ENCODE data around the gene IMP3. TPM values are rescaled to one million over a fixed set of nuclear protein-coding genes. Genes with fewer than 3 reads are reported as not detected.

IMP3 gene
- total RNA-seq, 6 experiments from 2014 or later, result 37.7 to 192 (median 44.4) TPM

- no peaks in the 10 kb centered on the region for H3K36me3 ChIP-seq
- H3K4me3 ChIP-seq, result peak overlapping the region; percentile 65 to 94 (median 92)
- no peaks in the 10 kb centered on the region for H3K27me3 ChIP-seq
- intact Hi-C loops (cut with DNase I), result no loop called here
- 63% methylated on average over 3 of the region's 19 CpGs for WGBS (ENCODE audit: insufficient coverage, low coverage, low lambda C conversion rate, missing lambda C conversion rate)
- DNase-seq, result no peak
- no peaks in the 10 kb centered on the region for H3K9me3 ChIP-seq
- peak overlapping the region in 1 of 3 donors; percentile 85 for H3K27ac ChIP-seq
- H3K4me1 ChIP-seq, result peaks cover 0 to 41% (median 18%) of the 10 kb centered on the region in 4 donors
- no peak for ATAC-seq
- TF ChIP-seq CTCF (IDR thresholded peaks at IDR 0.05) (no peak), POLR2A (IDR thresholded peaks at IDR 0.05) (no peak)
These were observed 9.2 kb upstream of the IMP3 start for GRCh38 chr15:75649045-75649761.

GRCh38 chr15:75648156-75649000 lies 8.4 kb upstream of the IMP3 start:
- DNase-seq (peak in 2 of 3 donors; percentile 53 to 72), ATAC-seq (peak; percentile 13 to 44 (median 38))
- WGBS (ENCODE audit: insufficient coverage, low coverage, low lambda C conversion rate, missing lambda C conversion rate), result 2% methylated on average over 24 of the region's 34 CpGs
- peak overlapping the region; percentile 65 to 94 (median 92) for H3K4me3 ChIP-seq
- no peak for TF ChIP-seq CTCF (IDR thresholded peaks at IDR 0.05)
- no peak for TF ChIP-seq POLR2A (IDR thresholded peaks at IDR 0.05)
- intact Hi-C loops (cut with DNase I), result no loop called here
- H3K27ac ChIP-seq, result peak overlapping the region; percentile 85 to 98 (median 96)
- no peaks in the 10 kb centered on the region for H3K36me3 ChIP-seq
- peaks cover 0 to 41% (median 18%) of the 10 kb centered on the region in 4 donors for H3K4me1 ChIP-seq
- no peaks in the 10 kb centered on the region for H3K27me3 ChIP-seq
- no peaks in the 10 kb centered on the region for H3K9me3 ChIP-seq

GRCh38 chr15:75647370-75648155 lies 7.5 kb upstream of the IMP3 start, which contains the start of gene SNX33:
Gene SNX33, plus strand, starts transcription at chr15:75647912. Its CDS starts 1,191 bp downstream, at chr15:75649103.
- peak within 1 kb of the TSS; percentile 85 to 98 (median 96) for H3K27ac ChIP-seq
- 0% methylated on average over 16 of the region's 76 CpGs for WGBS (ENCODE audit: insufficient coverage, low coverage, low lambda C conversion rate, missing lambda C conversion rate)
- peaks cover 0 to 41% (median 18%) of the 10 kb centered on the region in 4 donors for H3K4me1 ChIP-seq
- peak within 1 kb of the TSS; percentile 65 to 94 (median 92) for H3K4me3 ChIP-seq
- intact Hi-C loops (cut with DNase I), result no loop called here
- H3K9me3 ChIP-seq, result no peaks in the 10 kb centered on the region
- H3K27me3 ChIP-seq, result no peaks in the 10 kb centered on the region
- ATAC-seq (peak; percentile 74 to 91 (median 88)), DNase-seq (peak; percentile 88 to 90 (median 89))
- H3K36me3 ChIP-seq, result no peaks in the 10 kb centered on the region
- TF ChIP-seq CTCF (IDR thresholded peaks at IDR 0.05), result peak; percentile 32 to 42 (median 36)
- TF ChIP-seq POLR2A (IDR thresholded peaks at IDR 0.05), result peak; percentile 90

- H3K36me3 ChIP-seq, result no peaks in the 10 kb centered on the region
These were observed 6.9 kb upstream of the IMP3 start for GRCh38 chr15:75646944-75647364.

More at GRCh38 chr15:75646944-75647364, 6.9 kb upstream of the IMP3 start:
- Histone ChIP-seq H3K27me3 (no peaks in the 10 kb centered on the region), H3K27ac (peak overlapping the region; percentile 85 to 98 (median 96)), H3K9me3 (no peaks in the 10 kb centered on the region), H3K4me1 (peaks cover 0 to 43% (median 17%) of the 10 kb centered on the region in 4 donors), H3K4me3 (peak overlapping the region; percentile 65 to 94 (median 92))
- DNase-seq (no peak), ATAC-seq (peak; percentile 9 to 34 (median 25))
- 0% methylated on average over 2 of the region's 26 CpGs for WGBS (ENCODE audit: insufficient coverage, low coverage, low lambda C conversion rate, missing lambda C conversion rate)
- intact Hi-C loops (cut with DNase I), result no loop called here
- TF ChIP-seq POLR2A (IDR thresholded peaks at IDR 0.05) (no peak), CTCF (IDR thresholded peaks at IDR 0.05) (no peak)
